Activated naive CD8-positive, alpha-beta T cell treated with anti-CD3 and anti-CD28 coated beads, Interleukin-2, amount 50 U/mL, for 24 hours (primary cell): Measurements from ENCODE around the gene STX11.
A peak's percentile ranks its signal among the peaks of the same experiment; 100 is the strongest.
"Not testable (repeated sequence)": the region's sequence is repeated elsewhere in the genome, so short reads cannot be mapped to it uniquely, and the experiment has no call there.

ENCODE experiments used
- ATAC-seq: fragments of 150-1000 bp; cut with Tn5 transposase; one replicate; pipeline ENCODE4 v1.10.0; 2021
- DNase-seq: peaks from one replicate; pipeline ENCODE4 v3.0.0; 2021
- H3K27ac Mint-ChIP-seq: one replicate; pipeline ENCODE4 v1.8.0; 2021; ENCODE audit warnings: mild to moderate bottlenecking, mixed read lengths
- H3K27me3 Mint-ChIP-seq: one replicate; pipeline ENCODE4 v1.8.0; 2021; ENCODE audit warnings: mixed read lengths
- H3K36me3 Mint-ChIP-seq: one replicate; pipeline ENCODE4 v1.8.0; 2021; ENCODE audit warnings: low read depth, mixed read lengths
- H3K4me1 Mint-ChIP-seq: one replicate; pipeline ENCODE4 v1.8.0; 2021; ENCODE audit warnings: mixed read lengths
- H3K4me3 Mint-ChIP-seq: one replicate; pipeline ENCODE4 v1.8.0; 2021; ENCODE audit warnings: mild to moderate bottlenecking, moderate library complexity, mixed read lengths
- H3K9me3 Mint-ChIP-seq: one replicate; pipeline ENCODE4 v1.8.0; 2021; ENCODE audit warnings: mixed read lengths

STX11 gene

GRCh38 chr6:144176043-144176442 lies 25.7 kb downstream of the STX11 start:
- peaks cover 53% of the 10 kb centered on the region for H3K36me3 Mint-ChIP-seq

GRCh38 chr6:144177726-144178125 lies 27.4 kb downstream of the STX11 start:
- H3K4me1 Mint-ChIP-seq, result peaks cover 39% of the 10 kb centered on the region
- no peak for ATAC-seq
- H3K9me3 Mint-ChIP-seq, result no peaks in the 10 kb centered on the region
- no peaks in the 10 kb centered on the region for H3K27me3 Mint-ChIP-seq
- peaks cover 50% of the 10 kb centered on the region for H3K36me3 Mint-ChIP-seq
- no peak overlapping the region for H3K27ac Mint-ChIP-seq
- H3K4me3 Mint-ChIP-seq, result no peak overlapping the region
- DNase-seq, result no peak

More at GRCh38 chr6:144176043-144176442, 25.7 kb downstream of the STX11 start:
- ATAC-seq, result no peak
- Mint-ChIP-seq H3K9me3 (no peaks in the 10 kb centered on the region), H3K27ac (no peak overlapping the region), H3K27me3 (no peaks in the 10 kb centered on the region), H3K4me1 (peaks cover 34% of the 10 kb centered on the region), H3K4me3 (no peak overlapping the region)
- no peak for DNase-seq

- no peak overlapping the region for H3K27ac Mint-ChIP-seq
- no peak overlapping the region for H3K4me3 Mint-ChIP-seq
- H3K9me3 Mint-ChIP-seq, result no peaks in the 10 kb centered on the region
- DNase-seq (no peak), ATAC-seq (peak; percentile 33)
- H3K27me3 Mint-ChIP-seq, result no peaks in the 10 kb centered on the region
- peaks cover 47% of the 10 kb centered on the region for H3K36me3 Mint-ChIP-seq
- peaks cover 45% of the 10 kb centered on the region for H3K4me1 Mint-ChIP-seq
Measured at GRCh38 chr6:144178323-144178722, 28.0 kb downstream of the STX11 start.

- H3K36me3 Mint-ChIP-seq, result peaks cover 42% of the 10 kb centered on the region
- peaks cover 48% of the 10 kb centered on the region for H3K4me1 Mint-ChIP-seq
- no peak overlapping the region for H3K27ac Mint-ChIP-seq
- H3K27me3 Mint-ChIP-seq, result no peaks in the 10 kb centered on the region
- H3K4me3 Mint-ChIP-seq, result no peak overlapping the region
- no peak for ATAC-seq
- no peaks in the 10 kb centered on the region for H3K9me3 Mint-ChIP-seq
- DNase-seq, result no peak
Measured at GRCh38 chr6:144179237-144179636, 28.9 kb downstream of the STX11 start.

GRCh38 chr6:144179828-144180227 lies 29.5 kb downstream of the STX11 start:
- DNase-seq, result no peak
- H3K27me3 Mint-ChIP-seq, result no peaks in the 10 kb centered on the region
- peak overlapping the region; percentile 8 for H3K27ac Mint-ChIP-seq
- ATAC-seq, result no peak
- H3K4me3 Mint-ChIP-seq, result no peak overlapping the region
- peaks cover 48% of the 10 kb centered on the region for H3K4me1 Mint-ChIP-seq
- H3K36me3 Mint-ChIP-seq, result peaks cover 42% of the 10 kb centered on the region
- H3K9me3 Mint-ChIP-seq, result no peaks in the 10 kb centered on the region

GRCh38 chr6:144180354-144180753 lies 30.0 kb downstream of the STX11 start:
- Mint-ChIP-seq H3K36me3 (peaks cover 43% of the 10 kb centered on the region), H3K4me1 (peaks cover 48% of the 10 kb centered on the region)
- not testable (repeated sequence) for DNase-seq, H3K27ac Mint-ChIP-seq, H3K9me3 Mint-ChIP-seq, H3K27me3 Mint-ChIP-seq, ATAC-seq, H3K4me3 Mint-ChIP-seq

GRCh38 chr6:144181639-144182038 lies 31.3 kb downstream of the STX11 start:
- no peak overlapping the region for H3K27ac Mint-ChIP-seq
- no peaks in the 10 kb centered on the region for H3K27me3 Mint-ChIP-seq
- DNase-seq (no peak), ATAC-seq (no peak)
- H3K4me3 Mint-ChIP-seq, result no peak overlapping the region
- H3K36me3 Mint-ChIP-seq, result peaks cover 42% of the 10 kb centered on the region
- H3K9me3 Mint-ChIP-seq, result no peaks in the 10 kb centered on the region
- peaks cover 44% of the 10 kb centered on the region for H3K4me1 Mint-ChIP-seq

GRCh38 chr6:144184186-144184585 lies 33.9 kb downstream of the STX11 start:
- H3K9me3 Mint-ChIP-seq, H3K4me3 Mint-ChIP-seq, H3K27ac Mint-ChIP-seq, ATAC-seq, DNase-seq, H3K27me3 Mint-ChIP-seq: not testable (repeated sequence)
- peaks cover 54% of the 10 kb centered on the region for H3K36me3 Mint-ChIP-seq
- H3K4me1 Mint-ChIP-seq, result peaks cover 30% of the 10 kb centered on the region

GRCh38 chr6:144185133-144185836 lies 35.0 kb downstream of the STX11 start:
- H3K4me1 Mint-ChIP-seq, result peaks cover 20% of the 10 kb centered on the region
- DNase-seq (no peak), ATAC-seq (no peak)
- peaks cover 54% of the 10 kb centered on the region for H3K36me3 Mint-ChIP-seq
- no peaks in the 10 kb centered on the region for H3K9me3 Mint-ChIP-seq
- H3K4me3 Mint-ChIP-seq, result no peak overlapping the region
- no peaks in the 10 kb centered on the region for H3K27me3 Mint-ChIP-seq
- H3K27ac Mint-ChIP-seq, result no peak overlapping the region

- DNase-seq (no peak), ATAC-seq (no peak)
- H3K9me3 Mint-ChIP-seq, result no peaks in the 10 kb centered on the region
- H3K4me3 Mint-ChIP-seq, result no peak overlapping the region
- H3K27ac Mint-ChIP-seq, result no peak overlapping the region
- peaks cover 42% of the 10 kb centered on the region for H3K36me3 Mint-ChIP-seq
- peaks cover 14% of the 10 kb centered on the region for H3K4me1 Mint-ChIP-seq
- no peaks in the 10 kb centered on the region for H3K27me3 Mint-ChIP-seq
Measured at GRCh38 chr6:144186817-144187625, 36.7 kb downstream of the STX11 start.

GRCh38 chr6:144189351-144189750 lies 39.0 kb downstream of the STX11 start:
- Mint-ChIP-seq H3K9me3 (no peaks in the 10 kb centered on the region), H3K36me3 (peaks cover 31% of the 10 kb centered on the region), H3K4me1 (no peaks in the 10 kb centered on the region), H3K27ac (no peak overlapping the region), H3K27me3 (no peaks in the 10 kb centered on the region), H3K4me3 (no peak overlapping the region)
- DNase-seq (no peak), ATAC-seq (no peak)

GRCh38 chr6:144190080-144190479 lies 39.8 kb downstream of the STX11 start:
- no peak overlapping the region for H3K4me3 Mint-ChIP-seq
- no peaks in the 10 kb centered on the region for H3K27me3 Mint-ChIP-seq
- no peak overlapping the region for H3K27ac Mint-ChIP-seq
- DNase-seq (no peak), ATAC-seq (no peak)
- H3K9me3 Mint-ChIP-seq, result no peaks in the 10 kb centered on the region
- no peaks in the 10 kb centered on the region for H3K4me1 Mint-ChIP-seq
- H3K36me3 Mint-ChIP-seq, result peaks cover 31% of the 10 kb centered on the region

GRCh38 chr6:144190593-144190992 lies 40.3 kb downstream of the STX11 start:
- Mint-ChIP-seq H3K4me3 (no peak overlapping the region), H3K9me3 (no peaks in the 10 kb centered on the region), H3K36me3 (peaks cover 27% of the 10 kb centered on the region), H3K27ac (no peak overlapping the region), H3K4me1 (no peaks in the 10 kb centered on the region), H3K27me3 (no peaks in the 10 kb centered on the region)
- DNase-seq (no peak), ATAC-seq (no peak)

GRCh38 chr6:144193181-144193580 lies 42.9 kb downstream of the STX11 start:
- Mint-ChIP-seq H3K4me3 (no peak overlapping the region), H3K27me3 (peaks cover 1% of the 10 kb centered on the region), H3K4me1 (peaks cover 2% of the 10 kb centered on the region), H3K36me3 (peaks cover 10% of the 10 kb centered on the region), H3K27ac (no peak overlapping the region), H3K9me3 (peaks cover 2% of the 10 kb centered on the region)
- ATAC-seq, result no peak
- DNase-seq, result no peak

- ATAC-seq (no peak), DNase-seq (no peak)
- H3K36me3 Mint-ChIP-seq, result peaks cover 6% of the 10 kb centered on the region
- peaks cover 11% of the 10 kb centered on the region for H3K4me1 Mint-ChIP-seq
- H3K27me3 Mint-ChIP-seq, result peaks cover 1% of the 10 kb centered on the region
- peaks cover 11% of the 10 kb centered on the region for H3K9me3 Mint-ChIP-seq
- no peak overlapping the region for H3K4me3 Mint-ChIP-seq
- no peak overlapping the region for H3K27ac Mint-ChIP-seq
Measured at GRCh38 chr6:144194293-144194810, 44.0 kb downstream of the STX11 start.
